BE2C (cell line): ENCODE measurements around the gene LIPA.

ENCODE experiments used
- DNase-seq: peaks from one replicate; pipeline ENCODE4 v3.0.0-alpha.2; 2020
- H3K27me3 ChIP-seq: fragments of 250-450 bp; sonication (Bioruptor Pico); 2 replicates; pipeline ENCODE4 v1.5.1; 2020; ENCODE audit warnings: mild to moderate bottlenecking
- H3K36me3 ChIP-seq: fragments of 250-450 bp; sonication (Bioruptor Pico); 2 replicates; pipeline ENCODE4 v1.5.1; 2020; ENCODE audit warnings: mild to moderate bottlenecking
- H3K4me1 ChIP-seq: fragments of 250-450 bp; sonication (Bioruptor Pico); 2 replicates; pipeline ENCODE4 v1.5.1; 2020
- H3K4me3 ChIP-seq: 2 replicates; pipeline ENCODE4 v1.5.1; 2011; ENCODE audit warnings: low read depth, low read length
- H3K9me3 ChIP-seq: fragments of 250-450 bp; sonication (Bioruptor Pico); 2 replicates; pipeline ENCODE4 v1.5.1; 2020
- TF ChIP-seq, protein P1 (sequence below): IDR thresholded peaks from 2 replicates; pipeline ENCODE4 v1.5.1; 2012; ENCODE audit warnings: mild to moderate bottlenecking, low read depth, low read length

LIPA gene

DNA sequence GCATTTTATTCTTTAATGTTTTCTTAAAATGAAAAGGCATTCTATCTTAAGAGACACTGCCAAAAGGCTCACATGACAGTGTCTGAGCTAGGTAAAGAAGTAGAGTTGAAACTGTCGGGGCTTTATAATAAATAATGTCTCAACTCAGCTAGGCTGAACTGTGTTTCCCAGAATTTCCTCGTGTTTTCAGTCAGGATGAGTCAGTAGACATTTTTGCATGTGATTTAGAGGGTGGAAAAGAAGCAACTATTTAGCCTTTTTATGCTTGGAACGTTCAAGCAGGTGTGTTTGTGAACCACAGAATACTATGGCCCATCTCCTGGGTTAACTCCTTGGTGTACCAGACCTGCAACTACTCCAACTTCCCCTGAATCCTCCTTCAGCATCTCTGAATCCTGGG is 23.4 kb upstream of the LIPA start:
- no peaks in the 10 kb centered on the region for H3K27me3 ChIP-seq
- no peak overlapping the region for H3K4me3 ChIP-seq
- TF ChIP-seq, protein P1, sequence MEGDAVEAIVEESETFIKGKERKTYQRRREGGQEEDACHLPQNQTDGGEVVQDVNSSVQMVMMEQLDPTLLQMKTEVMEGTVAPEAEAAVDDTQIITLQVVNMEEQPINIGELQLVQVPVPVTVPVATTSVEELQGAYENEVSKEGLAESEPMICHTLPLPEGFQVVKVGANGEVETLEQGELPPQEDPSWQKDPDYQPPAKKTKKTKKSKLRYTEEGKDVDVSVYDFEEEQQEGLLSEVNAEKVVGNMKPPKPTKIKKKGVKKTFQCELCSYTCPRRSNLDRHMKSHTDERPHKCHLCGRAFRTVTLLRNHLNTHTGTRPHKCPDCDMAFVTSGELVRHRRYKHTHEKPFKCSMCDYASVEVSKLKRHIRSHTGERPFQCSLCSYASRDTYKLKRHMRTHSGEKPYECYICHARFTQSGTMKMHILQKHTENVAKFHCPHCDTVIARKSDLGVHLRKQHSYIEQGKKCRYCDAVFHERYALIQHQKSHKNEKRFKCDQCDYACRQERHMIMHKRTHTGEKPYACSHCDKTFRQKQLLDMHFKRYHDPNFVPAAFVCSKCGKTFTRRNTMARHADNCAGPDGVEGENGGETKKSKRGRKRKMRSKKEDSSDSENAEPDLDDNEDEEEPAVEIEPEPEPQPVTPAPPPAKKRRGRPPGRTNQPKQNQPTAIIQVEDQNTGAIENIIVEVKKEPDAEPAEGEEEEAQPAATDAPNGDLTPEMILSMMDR: no peak
- H3K4me1 ChIP-seq: peaks cover 17% of the 10 kb centered on the region
- no peaks in the 10 kb centered on the region for H3K36me3 ChIP-seq
- no peaks in the 10 kb centered on the region for H3K9me3 ChIP-seq
- no peak for DNase-seq

DNA sequence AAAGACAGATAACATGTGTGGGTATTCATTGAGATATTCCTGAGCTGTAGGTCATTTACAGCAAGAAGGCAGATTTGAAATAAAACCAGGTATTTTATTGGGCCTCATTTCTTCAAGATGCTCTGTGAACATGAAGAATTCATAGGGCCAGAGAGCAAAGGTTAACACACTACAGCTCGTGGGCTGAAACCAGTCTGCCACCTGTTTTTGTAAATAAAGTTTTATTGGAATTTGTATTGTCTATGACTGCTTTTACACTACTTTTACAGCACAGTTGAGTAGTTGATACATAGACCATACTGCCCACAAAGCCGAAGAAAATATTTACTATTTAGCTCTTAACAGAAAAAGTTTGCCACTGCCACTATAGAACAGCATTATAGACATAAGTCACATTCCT is 22.1 kb upstream of the LIPA start:
- no peak for DNase-seq
- TF ChIP-seq, protein P1: no peak
- H3K4me1 ChIP-seq: peaks cover 11% of the 10 kb centered on the region
- H3K4me3 ChIP-seq: no peak overlapping the region
- H3K36me3 ChIP-seq: no peaks in the 10 kb centered on the region
- H3K9me3 ChIP-seq: no peaks in the 10 kb centered on the region
- no peaks in the 10 kb centered on the region for H3K27me3 ChIP-seq

DNA sequence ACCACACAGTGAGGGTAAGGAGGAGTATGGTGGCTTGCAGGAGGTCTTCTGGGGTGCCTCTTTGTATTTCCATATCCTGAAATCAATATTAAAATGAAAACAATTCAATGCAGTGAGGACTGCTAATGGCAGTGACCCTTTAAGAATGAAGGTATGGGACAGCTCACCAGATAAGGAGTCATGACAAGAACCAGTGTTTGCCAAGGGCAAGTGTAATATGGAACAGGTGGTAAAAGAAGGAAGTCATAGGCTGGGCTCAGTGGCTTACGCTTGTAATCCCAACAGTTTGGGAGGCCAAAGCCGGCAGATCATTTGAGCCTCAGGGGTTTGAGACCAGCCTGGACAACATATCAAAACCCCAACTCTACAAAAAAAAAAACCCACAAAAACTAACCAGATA is 20.0 kb upstream of the LIPA start:
- Histone ChIP-seq H3K36me3 (no peaks in the 10 kb centered on the region), H3K27me3 (no peaks in the 10 kb centered on the region), H3K4me3 (no peak overlapping the region), H3K9me3 (no peaks in the 10 kb centered on the region), H3K4me1 (no peaks in the 10 kb centered on the region)
- TF ChIP-seq, protein P1: no peak
- no peak for DNase-seq

DNA sequence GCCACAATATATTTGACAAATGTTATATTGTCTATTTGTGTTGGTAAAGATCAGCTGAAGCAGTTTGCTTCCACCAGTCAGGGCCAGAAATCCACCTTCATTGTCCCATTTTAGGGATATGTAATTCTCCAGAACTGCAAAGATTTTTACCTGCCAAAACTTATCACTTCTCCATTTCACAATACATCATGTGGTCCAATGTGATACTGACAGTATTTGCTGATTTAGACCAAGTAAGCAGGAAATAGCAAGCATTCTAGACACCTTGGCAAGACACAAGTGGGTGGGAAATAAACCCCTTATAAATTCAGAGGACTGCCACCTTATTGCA is 18.5 kb upstream of the LIPA start:
- Histone ChIP-seq H3K4me3 (no peak overlapping the region), H3K27me3 (no peaks in the 10 kb centered on the region), H3K9me3 (no peaks in the 10 kb centered on the region), H3K36me3 (no peaks in the 10 kb centered on the region), H3K4me1 (no peaks in the 10 kb centered on the region)
- TF ChIP-seq, protein P1: no peak
- no peak for DNase-seq

DNA sequence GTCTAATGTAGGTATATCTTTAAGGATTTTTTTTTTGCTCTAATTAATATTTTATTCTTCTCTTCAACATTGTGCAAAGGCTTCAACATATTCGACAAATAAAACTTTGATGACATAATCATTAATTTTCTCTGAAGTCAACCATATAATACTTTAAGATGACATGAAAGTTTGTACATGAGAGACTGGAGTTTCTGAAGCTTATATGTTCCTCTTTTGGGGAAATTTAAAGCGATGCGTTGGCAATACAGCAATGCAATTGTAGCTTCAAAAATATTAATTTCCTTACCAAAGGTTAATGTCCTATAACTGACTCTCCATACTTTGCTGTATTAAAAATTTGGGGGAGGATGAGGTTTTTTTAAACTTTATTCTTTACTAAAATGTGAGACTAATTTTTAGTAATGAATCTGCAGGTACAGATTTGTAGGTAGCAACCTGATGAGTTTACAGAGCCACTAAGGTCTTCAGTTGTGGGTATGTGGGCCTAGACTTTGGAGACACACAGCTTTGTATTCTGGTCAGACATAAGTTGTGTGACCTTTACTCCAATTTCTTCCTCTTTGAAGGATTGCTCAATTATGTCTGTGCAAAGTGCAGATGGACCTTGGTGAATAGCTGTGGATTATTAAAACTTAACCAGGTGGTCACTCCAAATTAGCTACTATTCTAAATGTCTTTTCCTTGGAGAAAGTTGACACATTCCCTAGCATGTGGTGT is 18.0 kb upstream of the LIPA start:
- Histone ChIP-seq H3K27me3 (no peaks in the 10 kb centered on the region), H3K4me3 (no peak overlapping the region), H3K9me3 (no peaks in the 10 kb centered on the region), H3K4me1 (no peaks in the 10 kb centered on the region), H3K36me3 (no peaks in the 10 kb centered on the region)
- TF ChIP-seq, protein P1: no peak
- DNase-seq: no peak

DNA sequence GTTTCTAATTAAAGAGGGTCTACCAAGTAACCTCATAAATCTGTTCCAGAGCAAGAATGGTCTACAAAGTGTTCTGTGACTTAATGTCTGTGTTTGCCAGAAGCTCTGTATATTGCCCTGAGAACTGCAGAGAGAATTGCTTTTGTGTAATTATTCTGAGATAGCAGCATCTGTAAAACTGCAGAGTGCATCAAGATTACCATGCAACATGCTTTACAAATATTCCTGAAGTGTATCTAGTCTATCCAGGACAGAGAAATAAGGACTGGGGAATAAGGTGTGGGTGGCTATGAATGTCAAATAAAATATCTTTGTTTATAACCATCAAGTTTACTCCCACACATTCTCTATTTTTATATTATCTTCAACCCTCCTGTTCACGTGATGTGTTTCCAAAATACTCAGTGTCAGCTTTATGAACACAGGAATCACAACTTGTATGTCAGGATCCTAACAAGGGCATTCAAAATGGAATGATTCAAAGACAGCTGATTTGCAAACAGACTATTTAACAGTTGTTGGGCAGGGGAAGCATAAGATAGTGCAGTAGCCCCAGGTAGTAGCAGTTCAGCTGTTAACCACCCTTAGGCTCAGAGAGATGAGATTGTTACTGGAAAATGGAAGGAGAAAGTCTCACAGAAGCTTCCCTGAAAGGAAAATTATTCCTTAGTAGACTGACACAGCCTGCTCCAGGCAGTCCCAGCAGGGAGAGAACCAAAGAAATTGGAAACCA is 15.3 kb upstream of the LIPA start:
- Histone ChIP-seq H3K9me3 (no peaks in the 10 kb centered on the region), H3K4me3 (no peak overlapping the region), H3K27me3 (no peaks in the 10 kb centered on the region), H3K4me1 (no peaks in the 10 kb centered on the region), H3K36me3 (no peaks in the 10 kb centered on the region)
- TF ChIP-seq, protein P1: no peak
- DNase-seq: no peak
